ENCODE measurements around the gene ZBTB17. TPM values are rescaled to one million over a fixed set of nuclear protein-coding genes. Genes with fewer than 3 reads are reported as not detected.
A peak's percentile ranks its signal among the peaks of the same experiment; 100 is the strongest.

Gene ZBTB17
- total and polyA plus RNA-seq, 2 experiments from 2014 or later = 21.9 to 26.6 TPM

DNA sequence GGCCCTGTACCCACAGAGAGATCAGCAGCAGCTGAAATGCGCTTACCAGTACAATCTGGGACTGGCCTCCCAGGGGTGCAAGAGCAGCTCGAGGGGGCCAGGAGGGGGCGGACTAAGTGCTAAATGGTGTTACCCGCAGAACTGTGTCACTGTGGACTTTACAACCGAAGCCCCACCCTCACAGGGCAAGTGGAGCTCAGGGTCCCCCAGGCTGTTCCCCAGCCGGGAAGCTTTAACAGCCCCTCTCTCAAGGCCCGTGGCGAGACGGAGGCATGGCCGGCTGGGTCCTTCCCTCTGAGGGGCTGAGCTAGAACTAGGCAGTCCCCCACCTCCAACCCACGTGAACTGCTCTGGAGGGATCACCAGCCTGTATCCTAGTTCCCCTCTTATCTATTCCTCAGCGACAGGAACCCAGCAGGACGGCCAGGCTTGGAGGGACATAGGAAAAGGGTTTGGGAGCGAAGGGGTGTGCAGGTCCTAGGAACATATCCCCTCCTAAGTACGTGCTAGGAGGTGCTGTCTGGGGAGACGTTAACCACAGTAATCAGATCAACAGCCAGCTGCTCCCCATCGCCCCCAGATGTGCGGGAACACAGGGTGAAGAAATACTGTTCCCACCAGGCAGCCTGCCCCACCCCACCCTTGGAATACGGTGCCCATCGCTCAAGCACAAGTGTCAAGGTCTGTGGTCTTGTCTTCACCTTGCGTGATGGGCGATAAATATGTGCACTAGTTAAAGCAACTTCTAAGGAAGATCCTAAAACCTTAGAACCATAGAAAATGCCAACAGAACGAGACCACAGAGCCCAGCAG lies 24.4 kb downstream of the ZBTB17 start:
- no peak overlapping the region for H3K27ac ChIP-seq (ENCODE audit: low read depth)
- no peaks in the 10 kb centered on the region for H3K9me2 ChIP-seq (ENCODE audit: insufficient read depth)
- Mint-ChIP-seq H3K27ac (peak overlapping the region; percentile 53; the same call in 1 of the 2 replicates), H3K4me1 (peaks cover 61% of the 10 kb centered on the region), H3K27me3 (ENCODE audit: insufficient read depth, low read depth, poor library complexity) (peaks cover 11% of the 10 kb centered on the region), H3K36me3 (ENCODE audit: low read depth) (peaks cover 11% of the 10 kb centered on the region), H3K4me3 (no peak overlapping the region), H3K9me3 (no peaks in the 10 kb centered on the region)
- TF ChIP-seq, protein P1, sequence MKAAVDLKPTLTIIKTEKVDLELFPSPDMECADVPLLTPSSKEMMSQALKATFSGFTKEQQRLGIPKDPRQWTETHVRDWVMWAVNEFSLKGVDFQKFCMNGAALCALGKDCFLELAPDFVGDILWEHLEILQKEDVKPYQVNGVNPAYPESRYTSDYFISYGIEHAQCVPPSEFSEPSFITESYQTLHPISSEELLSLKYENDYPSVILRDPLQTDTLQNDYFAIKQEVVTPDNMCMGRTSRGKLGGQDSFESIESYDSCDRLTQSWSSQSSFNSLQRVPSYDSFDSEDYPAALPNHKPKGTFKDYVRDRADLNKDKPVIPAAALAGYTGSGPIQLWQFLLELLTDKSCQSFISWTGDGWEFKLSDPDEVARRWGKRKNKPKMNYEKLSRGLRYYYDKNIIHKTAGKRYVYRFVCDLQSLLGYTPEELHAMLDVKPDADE (IDR thresholded peaks at IDR 0.05) = no peak
- TF ChIP-seq REST (IDR thresholded peaks at IDR 0.05; ENCODE audit: unreplicated experiment) (no peak), JUNB (IDR thresholded peaks at IDR 0.05; ENCODE audit: unreplicated experiment) (no peak), CREB1 (CRISPR knock-in tag; IDR thresholded peaks at IDR 0.05; ENCODE audit: low read depth) (no peak), NANOG (IDR thresholded peaks at IDR 0.05; ENCODE audit: borderline replicate concordance) (no peak)
- TF ChIP-seq, protein P2, sequence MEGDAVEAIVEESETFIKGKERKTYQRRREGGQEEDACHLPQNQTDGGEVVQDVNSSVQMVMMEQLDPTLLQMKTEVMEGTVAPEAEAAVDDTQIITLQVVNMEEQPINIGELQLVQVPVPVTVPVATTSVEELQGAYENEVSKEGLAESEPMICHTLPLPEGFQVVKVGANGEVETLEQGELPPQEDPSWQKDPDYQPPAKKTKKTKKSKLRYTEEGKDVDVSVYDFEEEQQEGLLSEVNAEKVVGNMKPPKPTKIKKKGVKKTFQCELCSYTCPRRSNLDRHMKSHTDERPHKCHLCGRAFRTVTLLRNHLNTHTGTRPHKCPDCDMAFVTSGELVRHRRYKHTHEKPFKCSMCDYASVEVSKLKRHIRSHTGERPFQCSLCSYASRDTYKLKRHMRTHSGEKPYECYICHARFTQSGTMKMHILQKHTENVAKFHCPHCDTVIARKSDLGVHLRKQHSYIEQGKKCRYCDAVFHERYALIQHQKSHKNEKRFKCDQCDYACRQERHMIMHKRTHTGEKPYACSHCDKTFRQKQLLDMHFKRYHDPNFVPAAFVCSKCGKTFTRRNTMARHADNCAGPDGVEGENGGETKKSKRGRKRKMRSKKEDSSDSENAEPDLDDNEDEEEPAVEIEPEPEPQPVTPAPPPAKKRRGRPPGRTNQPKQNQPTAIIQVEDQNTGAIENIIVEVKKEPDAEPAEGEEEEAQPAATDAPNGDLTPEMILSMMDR (conservative IDR thresholded peaks at IDR 0.05; ENCODE audit: low read depth in 2 of 2) = peak in 1 of 2 experiments; percentile 35; a peak in 2 of 4 replicates
- TF ChIP-seq, protein P3, sequence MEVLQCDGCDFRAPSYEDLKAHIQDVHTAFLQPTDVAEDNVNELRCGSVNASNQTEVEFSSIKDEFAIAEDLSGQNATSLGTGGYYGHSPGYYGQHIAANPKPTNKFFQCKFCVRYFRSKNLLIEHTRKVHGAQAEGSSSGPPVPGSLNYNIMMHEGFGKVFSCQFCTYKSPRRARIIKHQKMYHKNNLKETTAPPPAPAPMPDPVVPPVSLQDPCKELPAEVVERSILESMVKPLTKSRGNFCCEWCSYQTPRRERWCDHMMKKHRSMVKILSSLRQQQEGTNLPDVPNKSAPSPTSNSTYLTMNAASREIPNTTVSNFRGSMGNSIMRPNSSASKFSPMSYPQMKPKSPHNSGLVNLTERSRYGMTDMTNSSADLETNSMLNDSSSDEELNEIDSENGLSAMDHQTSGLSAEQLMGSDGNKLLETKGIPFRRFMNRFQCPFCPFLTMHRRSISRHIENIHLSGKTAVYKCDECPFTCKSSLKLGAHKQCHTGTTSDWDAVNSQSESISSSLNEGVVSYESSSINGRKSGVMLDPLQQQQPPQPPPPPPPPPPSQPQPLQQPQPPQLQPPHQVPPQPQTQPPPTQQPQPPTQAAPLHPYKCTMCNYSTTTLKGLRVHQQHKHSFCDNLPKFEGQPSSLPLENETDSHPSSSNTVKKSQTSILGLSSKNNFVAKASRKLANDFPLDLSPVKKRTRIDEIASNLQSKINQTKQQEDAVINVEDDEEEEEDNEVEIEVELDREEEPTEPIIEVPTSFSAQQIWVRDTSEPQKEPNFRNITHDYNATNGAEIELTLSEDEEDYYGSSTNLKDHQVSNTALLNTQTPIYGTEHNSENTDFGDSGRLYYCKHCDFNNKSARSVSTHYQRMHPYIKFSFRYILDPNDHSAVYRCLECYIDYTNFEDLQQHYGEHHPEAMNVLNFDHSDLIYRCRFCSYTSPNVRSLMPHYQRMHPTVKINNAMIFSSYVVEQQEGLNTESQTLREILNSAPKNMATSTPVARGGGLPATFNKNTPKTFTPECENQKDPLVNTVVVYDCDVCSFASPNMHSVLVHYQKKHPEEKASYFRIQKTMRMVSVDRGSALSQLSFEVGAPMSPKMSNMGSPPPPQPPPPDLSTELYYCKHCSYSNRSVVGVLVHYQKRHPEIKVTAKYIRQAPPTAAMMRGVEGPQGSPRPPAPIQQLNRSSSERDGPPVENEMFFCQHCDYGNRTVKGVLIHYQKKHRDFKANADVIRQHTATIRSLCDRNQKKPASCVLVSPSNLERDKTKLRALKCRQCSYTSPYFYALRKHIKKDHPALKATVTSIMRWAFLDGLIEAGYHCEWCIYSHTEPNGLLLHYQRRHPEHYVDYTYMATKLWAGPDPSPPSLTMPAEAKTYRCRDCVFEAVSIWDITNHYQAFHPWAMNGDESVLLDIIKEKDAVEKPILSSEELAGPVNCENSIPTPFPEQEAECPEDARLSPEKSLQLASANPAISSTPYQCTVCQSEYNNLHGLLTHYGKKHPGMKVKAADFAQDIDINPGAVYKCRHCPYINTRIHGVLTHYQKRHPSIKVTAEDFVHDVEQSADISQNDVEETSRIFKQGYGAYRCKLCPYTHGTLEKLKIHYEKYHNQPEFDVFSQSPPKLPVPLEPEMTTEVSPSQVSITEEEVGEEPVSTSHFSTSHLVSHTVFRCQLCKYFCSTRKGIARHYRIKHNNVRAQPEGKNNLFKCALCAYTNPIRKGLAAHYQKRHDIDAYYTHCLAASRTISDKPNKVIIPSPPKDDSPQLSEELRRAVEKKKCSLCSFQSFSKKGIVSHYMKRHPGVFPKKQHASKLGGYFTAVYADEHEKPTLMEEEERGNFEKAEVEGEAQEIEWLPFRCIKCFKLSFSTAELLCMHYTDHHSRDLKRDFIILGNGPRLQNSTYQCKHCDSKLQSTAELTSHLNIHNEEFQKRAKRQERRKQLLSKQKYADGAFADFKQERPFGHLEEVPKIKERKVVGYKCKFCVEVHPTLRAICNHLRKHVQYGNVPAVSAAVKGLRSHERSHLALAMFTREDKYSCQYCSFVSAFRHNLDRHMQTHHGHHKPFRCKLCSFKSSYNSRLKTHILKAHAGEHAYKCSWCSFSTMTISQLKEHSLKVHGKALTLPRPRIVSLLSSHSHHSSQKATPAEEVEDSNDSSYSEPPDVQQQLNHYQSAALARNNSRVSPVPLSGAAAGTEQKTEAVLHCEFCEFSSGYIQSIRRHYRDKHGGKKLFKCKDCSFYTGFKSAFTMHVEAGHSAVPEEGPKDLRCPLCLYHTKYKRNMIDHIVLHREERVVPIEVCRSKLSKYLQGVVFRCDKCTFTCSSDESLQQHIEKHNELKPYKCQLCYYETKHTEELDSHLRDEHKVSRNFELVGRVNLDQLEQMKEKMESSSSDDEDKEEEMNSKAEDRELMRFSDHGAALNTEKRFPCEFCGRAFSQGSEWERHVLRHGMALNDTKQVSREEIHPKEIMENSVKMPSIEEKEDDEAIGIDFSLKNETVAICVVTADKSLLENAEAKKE (CRISPR knock-in tag; IDR thresholded peaks at IDR 0.05) = no peak
- H3F3A ChIP-seq (replicated peaks; ENCODE audit: low read depth) = no peaks in the 10 kb centered on the region
- no peak overlapping the region for H3K4me2 ChIP-seq
- peak; percentile 4; the same call in 1 of the 3 replicates for ATAC-seq
- no peak overlapping the region for H3K4me3 ChIP-seq
- peak; percentile 29 for DNase-seq (ENCODE audit: low spot score)
- no peaks in the 10 kb centered on the region for H3K27me3 ChIP-seq (ENCODE audit: insufficient read depth)
- peaks cover 29% of the 10 kb centered on the region for H3K79me2 ChIP-seq (replicated peaks; ENCODE audit: insufficient read depth)
- H3K4me1 ChIP-seq (ENCODE audit: insufficient read depth) = peaks cover 33% of the 10 kb centered on the region
- H4K20me1 ChIP-seq (replicated peaks; ENCODE audit: insufficient read depth) = peaks cover 3% of the 10 kb centered on the region
- no peaks in the 10 kb centered on the region; the same call in 1 of the 2 replicates for H3K36me3 ChIP-seq (ENCODE audit: insufficient read depth)
- H2AFZ ChIP-seq = no peak overlapping the region

Measured in GM23338 (cell line).